SK-N-SH treated with all-trans-retinoic acid at 6 μM for 48 hours (cell line): ENCODE results near the gene PGAM5.

Source experiments
- ARNTL ChIP-seq: fragments of 450-650 bp; formaldehyde crosslinking; IDR thresholded peaks from 2 replicates; pipeline ENCODE4 v1.5.0; 2020; ENCODE audit warnings: low read depth, mild to moderate bottlenecking, moderate library complexity, borderline replicate concordance
- CREB5 ChIP-seq: fragments of 250-450 bp; sonication (Bioruptor Pico); IDR thresholded peaks from 2 replicates; pipeline ENCODE4 v1.5.1; 2020; ENCODE audit warnings: low read depth, mild to moderate bottlenecking, moderate library complexity
- CSRNP3 ChIP-seq: fragments of 250-450 bp; sonication (Bioruptor Pico); IDR thresholded peaks from 2 replicates; pipeline ENCODE4 v1.5.1; 2021; ENCODE audit warnings: mild to moderate bottlenecking, moderate library complexity
- ESRRG ChIP-seq: fragments of 250-450 bp; sonication (Bioruptor Pico); IDR thresholded peaks from 2 replicates; pipeline ENCODE4 v1.6.1; 2021; ENCODE audit warnings: mild to moderate bottlenecking
- GLIS3 ChIP-seq: fragments of 250-450 bp; sonication (Bioruptor Pico); IDR thresholded peaks from 2 replicates; pipeline ENCODE4 v1.5.0; 2020; ENCODE audit warnings: mild to moderate bottlenecking, moderate library complexity
- PATZ1 ChIP-seq: fragments of 250-450 bp; sonication (Bioruptor Pico); IDR thresholded peaks from 2 replicates; pipeline ENCODE4 v1.8.0; 2020; ENCODE audit warnings: mild to moderate bottlenecking, moderate library complexity, borderline replicate concordance
- PPARA ChIP-seq: fragments of 250-450 bp; sonication (Bioruptor Pico); IDR thresholded peaks from 2 replicates; pipeline ENCODE4 v1.5.0; 2020; ENCODE audit warnings: mild to moderate bottlenecking, borderline replicate concordance
- RARB ChIP-seq: fragments of 250-450 bp; sonication (Bioruptor Pico); IDR thresholded peaks from 2 replicates; pipeline ENCODE4 v1.8.0; 2021; ENCODE audit warnings: mild to moderate bottlenecking, moderate library complexity
- SNAI2 ChIP-seq: fragments of 250-450 bp; sonication (Bioruptor Pico); IDR thresholded peaks from 2 replicates; pipeline ENCODE4 v1.5.0; 2020; ENCODE audit warnings: mild to moderate bottlenecking, moderate library complexity
- TCF4 ChIP-seq: fragments of 250-450 bp; sonication (Bioruptor Pico); IDR thresholded peaks from 2 replicates; pipeline ENCODE4 v1.8.0; 2021; ENCODE audit warnings: mild to moderate bottlenecking, moderate library complexity, borderline replicate concordance
- TOX ChIP-seq: fragments of 250-450 bp; sonication (Bioruptor Pico); IDR thresholded peaks from 2 replicates; pipeline ENCODE4 v1.8.0; 2021; ENCODE audit warnings: mild to moderate bottlenecking, moderate library complexity, borderline replicate concordance
- TSHZ2 ChIP-seq: fragments of 250-450 bp; sonication (Bioruptor Pico); IDR thresholded peaks from 2 replicates; pipeline ENCODE4 v1.5.0; 2020; ENCODE audit warnings: mild to moderate bottlenecking, moderate library complexity
- ZFP3 ChIP-seq: fragments of 250-450 bp; sonication (Bioruptor Pico); IDR thresholded peaks from 2 replicates; pipeline ENCODE4 v1.5.0; 2020; ENCODE audit warnings: mild to moderate bottlenecking, moderate library complexity

GRCh38 chr12:132718644-132719043 lies 8.0 kb downstream of the PGAM5 start:
- TF ChIP-seq TSHZ2 (CRISPR knock-in tag) = no peak
- TF ChIP-seq PPARA (CRISPR knock-in tag) = no peak
- TF ChIP-seq TOX (CRISPR knock-in tag) = no peak
- no peak for TF ChIP-seq TCF4 (CRISPR knock-in tag)
- TF ChIP-seq GLIS3 = no peak
- no peak for TF ChIP-seq ZFP3 (CRISPR knock-in tag)
- no peak for TF ChIP-seq SNAI2
- TF ChIP-seq PATZ1 (CRISPR knock-in tag) = no peak
- TF ChIP-seq RARB (CRISPR knock-in tag) = no peak
- no peak for TF ChIP-seq ESRRG
- no peak for TF ChIP-seq CREB5 (CRISPR knock-in tag)
- TF ChIP-seq CSRNP3 (CRISPR knock-in tag) = no peak
- no peak for TF ChIP-seq ARNTL (CRISPR knock-in tag)
